Body of pancreas (tissue), 4 donors: Measurements from ENCODE around the gene TSPEAR. TPM values are rescaled to one million over a fixed set of nuclear protein-coding genes. Genes with fewer than 3 reads are reported as not detected.

Experiments
- ATAC-seq: fragments of 150-250 bp; one replicate; pipeline ENCODE4 v1.9.1; 2016
- DNase-seq, 4 donors: peaks; one replicate each; pipeline ENCODE4 v3.0.0-alpha.2; 2019
- H3K27ac ChIP-seq, 4 donors: fragments of 200-600 bp; sonication (generic); 1 replicate in 3 of 4; 2 replicates in 1 of 4; pipeline versions ENCODE4 v1.5.1 to v1.6.1; 2016 to 2019; ENCODE audit warnings: mild to moderate bottlenecking in 1 of 4, mixed read lengths in 1 of 4, moderate library complexity in 1 of 4
- H3K27me3 ChIP-seq, 2 donors: fragments of 200-600 bp; sonication (generic); one replicate each; pipeline ENCODE4 v1.6.0; 2016; ENCODE audit warnings: mild to moderate bottlenecking in 1 of 2
- H3K36me3 ChIP-seq, 2 donors: fragments of 200-600 bp; sonication (generic); replicated peaks in 1 of 2; 2 replicates each; pipeline ENCODE4 v1.5.1; 2016; ENCODE audit warnings: low read depth in 2 of 2; ENCODE audit not compliant: insufficient read depth in 1 of 2
- H3K4me1 ChIP-seq: fragments of 200-600 bp; sonication (generic); one replicate; pipeline ENCODE4 v1.6.0; 2016
- H3K4me3 ChIP-seq, 2 donors: fragments of 200-600 bp; sonication (generic); 1 replicate in 1 of 2; 2 replicates in 1 of 2; pipeline ENCODE4 v1.5.1; 2016 to 2019
- H3K9me3 ChIP-seq, 3 donors: fragments of 200-600 bp; sonication (generic); 1 replicate in 2 of 3; 2 replicates in 1 of 3; pipeline ENCODE4 v1.5.1; 2016
- POLR2A ChIP-seq, 3 donors: fragments of 450-650 bp; IDR thresholded peaks; one replicate each; pipeline ENCODE4 v1.6.1; 2016; ENCODE audit warnings: antibody characterized with exemption in 3 of 3, mild to moderate bottlenecking in 2 of 3
- WGBS, 2 donors: methylation state at CpG; one replicate each; pipeline ENCODE4 v1.1.5; 2017; 5-methylcytosine and 5-hydroxymethylcytosine counted together
- intact Hi-C: fragments of 100-400 bp; cut with DNase I; formaldehyde crosslinking; loops from one replicate; pipeline ENCODE4 v1.15.1; 2023
- total RNA-seq, 2 donors: library from RNA; depleted of rRNA; stranded (reverse); fragments of >200 nt; gene quantifications; one replicate each; pipeline ENCODE4 v1.1.0, GENCODE V29; 2016
- TF ChIP-seq, protein P1 (sequence below), 7 experiments: fragments of 450-650 bp in 4 of 7; fragments of 200-600 bp in 3 of 7; sonication (generic) in 3 of 7; IDR thresholded peaks; one replicate each; pipeline ENCODE4 v1.5.1; 2016 to 2019; ENCODE audit warnings: antibody characterized with exemption in 7 of 7

The TSPEAR gene
- total RNA-seq, 2 donors from 2014 or later: 0.52 TPM; not detected in 1

DNA sequence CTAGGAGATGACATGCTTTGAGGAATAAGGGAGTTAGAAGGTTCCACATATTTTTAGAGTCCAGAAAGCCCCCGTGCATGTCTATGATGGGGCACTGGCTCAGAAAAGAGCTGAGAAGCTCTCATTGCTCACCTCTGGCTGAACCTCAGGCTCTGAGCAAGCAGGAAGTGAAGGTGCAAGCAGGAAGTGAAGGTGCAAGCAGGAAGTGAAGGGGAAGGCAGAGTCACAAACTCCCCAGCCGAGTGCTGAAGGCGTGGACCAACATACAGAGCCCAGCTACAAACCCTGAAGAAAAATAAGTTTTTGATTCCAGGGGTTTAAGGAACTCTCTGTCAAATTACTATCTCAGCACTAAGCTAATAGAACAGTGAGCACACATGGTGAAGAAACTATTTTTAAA, 92.5 kb downstream of the TSPEAR start:
- Histone ChIP-seq H3K4me1 (no peaks in the 10 kb centered on the region), H3K4me3 (no peak overlapping the region), H3K36me3 (no peaks in the 10 kb centered on the region), H3K9me3 (peaks cover 0 to 14% (median 0%) of the 10 kb centered on the region in 3 donors), H3K27ac (no peak overlapping the region), H3K27me3 (no peaks in the 10 kb centered on the region)
- ATAC-seq (no peak), DNase-seq (no peak)
- intact Hi-C loops: no loop called here
- TF ChIP-seq, protein P1, sequence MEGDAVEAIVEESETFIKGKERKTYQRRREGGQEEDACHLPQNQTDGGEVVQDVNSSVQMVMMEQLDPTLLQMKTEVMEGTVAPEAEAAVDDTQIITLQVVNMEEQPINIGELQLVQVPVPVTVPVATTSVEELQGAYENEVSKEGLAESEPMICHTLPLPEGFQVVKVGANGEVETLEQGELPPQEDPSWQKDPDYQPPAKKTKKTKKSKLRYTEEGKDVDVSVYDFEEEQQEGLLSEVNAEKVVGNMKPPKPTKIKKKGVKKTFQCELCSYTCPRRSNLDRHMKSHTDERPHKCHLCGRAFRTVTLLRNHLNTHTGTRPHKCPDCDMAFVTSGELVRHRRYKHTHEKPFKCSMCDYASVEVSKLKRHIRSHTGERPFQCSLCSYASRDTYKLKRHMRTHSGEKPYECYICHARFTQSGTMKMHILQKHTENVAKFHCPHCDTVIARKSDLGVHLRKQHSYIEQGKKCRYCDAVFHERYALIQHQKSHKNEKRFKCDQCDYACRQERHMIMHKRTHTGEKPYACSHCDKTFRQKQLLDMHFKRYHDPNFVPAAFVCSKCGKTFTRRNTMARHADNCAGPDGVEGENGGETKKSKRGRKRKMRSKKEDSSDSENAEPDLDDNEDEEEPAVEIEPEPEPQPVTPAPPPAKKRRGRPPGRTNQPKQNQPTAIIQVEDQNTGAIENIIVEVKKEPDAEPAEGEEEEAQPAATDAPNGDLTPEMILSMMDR (IDR thresholded peaks at IDR 0.05): no peak
- TF ChIP-seq POLR2A (IDR thresholded peaks at IDR 0.05): no peak
- 60 to 64% methylated on average over 3 of the region's 3 CpGs for WGBS, 2 donors

DNA sequence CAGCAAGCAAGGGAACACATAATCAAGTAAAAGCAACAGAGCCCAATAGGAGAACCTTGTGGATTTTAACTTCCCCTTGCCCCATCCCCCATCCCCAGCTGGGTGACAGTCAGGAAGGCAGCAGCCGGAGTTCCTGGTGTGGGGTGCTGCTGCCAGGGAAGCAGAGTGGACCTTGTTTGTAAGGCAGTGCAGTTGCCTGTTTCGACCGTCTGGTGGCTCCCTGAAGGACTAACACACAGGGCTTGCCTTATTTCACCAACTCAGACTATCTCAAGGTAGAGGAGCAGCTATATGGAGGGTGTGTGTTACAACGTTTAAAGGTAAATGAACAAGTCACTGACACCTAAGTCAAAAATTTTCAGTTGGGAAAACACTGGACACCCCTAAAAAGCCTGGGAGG, 92.9 kb downstream of the TSPEAR start:
- intact Hi-C loops: no loop called here
- peak in 2 of 4 donors; percentile 13 to 30 for DNase-seq
- Histone ChIP-seq H3K27ac (no peak overlapping the region), H3K4me1 (no peaks in the 10 kb centered on the region), H3K9me3 (peaks cover 0 to 12% (median 0%) of the 10 kb centered on the region in 3 donors), H3K27me3 (no peaks in the 10 kb centered on the region), H3K36me3 (no peaks in the 10 kb centered on the region), H3K4me3 (no peak overlapping the region)
- ATAC-seq: no peak
- TF ChIP-seq, protein P1 (IDR thresholded peaks at IDR 0.05): peak in 1 of 7 experiments; percentile 12
- TF ChIP-seq POLR2A (IDR thresholded peaks at IDR 0.05): no peak
- 7 to 13% methylated on average over 4 of the region's 4 CpGs for WGBS, 2 donors

DNA sequence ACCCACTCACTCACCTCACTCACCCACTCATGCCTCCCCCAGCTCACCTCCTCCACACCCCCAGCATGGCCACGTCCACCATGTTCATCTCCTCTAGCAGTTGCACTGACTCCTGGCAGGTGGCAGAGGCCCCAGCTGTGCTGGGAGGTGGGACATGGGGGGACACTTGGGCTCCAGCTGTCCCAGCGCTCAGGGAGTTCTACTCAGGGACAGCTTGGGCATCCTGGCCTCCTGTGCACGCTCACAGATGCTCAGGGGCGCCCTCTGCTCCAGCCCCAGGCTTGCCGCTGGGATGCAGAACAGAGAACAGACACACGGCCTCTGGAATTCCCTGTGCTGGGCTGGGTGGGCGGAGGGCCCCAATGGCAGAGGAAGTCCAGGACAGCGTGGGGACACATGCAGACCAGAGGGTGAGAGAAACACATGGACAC, 94.3 kb downstream of the TSPEAR start:
- no peak for DNase-seq
- Histone ChIP-seq H3K36me3 (no peaks in the 10 kb centered on the region), H3K4me3 (no peak overlapping the region), H3K27me3 (no peaks in the 10 kb centered on the region), H3K27ac (no peak overlapping the region), H3K9me3 (no peaks in the 10 kb centered on the region), H3K4me1 (no peaks in the 10 kb centered on the region)
- TF ChIP-seq POLR2A (IDR thresholded peaks at IDR 0.05): no peak
- TF ChIP-seq, protein P1 (IDR thresholded peaks at IDR 0.05): no peak
- 34 to 53% methylated on average over 4 to 8 of the region's 8 CpGs for WGBS, 2 donors
- intact Hi-C loops: no loop called here
- ATAC-seq: no peak

DNA sequence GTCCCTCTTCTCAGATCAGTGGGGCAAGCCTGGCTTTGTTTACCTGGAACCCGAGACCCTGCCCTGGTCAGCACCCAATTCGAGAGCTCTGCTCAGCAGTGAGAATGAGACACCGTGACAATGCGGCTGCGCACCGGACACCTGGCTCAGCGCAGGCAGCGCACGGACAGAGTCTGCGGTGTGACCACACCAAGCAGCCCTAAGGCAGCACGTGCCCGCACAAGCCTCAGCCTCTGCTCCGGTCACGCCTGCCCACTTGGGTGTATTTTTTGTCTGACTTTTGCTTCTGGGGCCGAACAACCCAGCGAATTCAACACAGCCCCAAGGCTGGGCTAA, 94.8 kb downstream of the TSPEAR start:
- Histone ChIP-seq H3K4me1 (no peaks in the 10 kb centered on the region), H3K9me3 (peaks cover 0 to 4% (median 0%) of the 10 kb centered on the region in 3 donors), H3K4me3 (no peak overlapping the region), H3K36me3 (no peaks in the 10 kb centered on the region), H3K27me3 (no peaks in the 10 kb centered on the region), H3K27ac (no peak overlapping the region)
- TF ChIP-seq, protein P1 (IDR thresholded peaks at IDR 0.05): no peak
- no peak for TF ChIP-seq POLR2A (IDR thresholded peaks at IDR 0.05)
- 46 to 69% methylated on average over 2 to 16 of the region's 16 CpGs for WGBS, 2 donors
- intact Hi-C loops: no loop called here
- ATAC-seq (no peak), DNase-seq (no peak)

DNA sequence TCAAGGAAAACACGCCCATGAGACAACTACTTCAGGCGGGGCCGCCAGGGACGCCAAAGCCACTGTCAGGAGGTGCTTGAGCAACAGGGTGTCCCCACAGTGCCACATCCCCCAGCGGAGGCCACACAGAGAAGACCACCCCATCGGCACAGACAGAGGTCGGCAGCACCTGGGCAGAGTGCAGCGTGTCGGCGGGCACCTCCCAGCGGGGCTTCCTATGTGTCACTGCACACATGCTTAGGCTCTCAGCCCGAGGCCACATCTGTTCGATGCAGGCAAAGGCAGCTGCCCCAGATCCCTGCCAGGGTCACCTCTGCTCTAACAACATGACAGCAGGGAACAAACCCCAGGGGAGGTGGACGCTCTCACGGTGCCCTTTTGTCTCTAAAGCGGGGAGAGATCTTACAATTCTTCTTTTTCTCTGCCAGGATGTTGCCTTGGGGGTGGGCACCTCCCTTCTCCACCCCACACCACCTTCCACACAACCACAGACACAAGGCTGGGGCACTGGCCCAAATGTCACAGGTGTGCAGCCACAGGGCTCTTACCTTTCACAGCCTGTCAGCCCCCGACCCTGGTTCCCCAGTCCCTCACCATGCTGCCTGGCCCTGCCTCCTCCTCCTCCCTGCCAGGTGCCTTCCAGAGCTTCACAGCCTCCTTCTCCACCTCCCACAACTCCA, 95.3 kb downstream of the TSPEAR start:
- Histone ChIP-seq H3K27me3 (no peaks in the 10 kb centered on the region), H3K27ac (no peak overlapping the region), H3K4me3 (no peak overlapping the region), H3K4me1 (no peaks in the 10 kb centered on the region), H3K36me3 (no peaks in the 10 kb centered on the region), H3K9me3 (peaks cover 0 to 8% (median 0%) of the 10 kb centered on the region in 3 donors)
- intact Hi-C loops: no loop called here
- ATAC-seq (no peak), DNase-seq (no peak)
- TF ChIP-seq, protein P1 (IDR thresholded peaks at IDR 0.05): no peak
- no peak for TF ChIP-seq POLR2A (IDR thresholded peaks at IDR 0.05)
- 51 to 56% methylated on average over 4 to 17 of the region's 17 CpGs for WGBS, 2 donors
